ENCODE measurements around the gene SLC44A1. TPM values are rescaled to one million over a fixed set of nuclear protein-coding genes. Genes with fewer than 3 reads are reported as not detected.

Gene SLC44A1
- total RNA-seq, 1 donor from 2014 or later: 55.2 TPM

GRCh38 chr9:105421864-105422263, 177.4 kb downstream of the SLC44A1 start:
- TF ChIP-seq, protein P1, sequence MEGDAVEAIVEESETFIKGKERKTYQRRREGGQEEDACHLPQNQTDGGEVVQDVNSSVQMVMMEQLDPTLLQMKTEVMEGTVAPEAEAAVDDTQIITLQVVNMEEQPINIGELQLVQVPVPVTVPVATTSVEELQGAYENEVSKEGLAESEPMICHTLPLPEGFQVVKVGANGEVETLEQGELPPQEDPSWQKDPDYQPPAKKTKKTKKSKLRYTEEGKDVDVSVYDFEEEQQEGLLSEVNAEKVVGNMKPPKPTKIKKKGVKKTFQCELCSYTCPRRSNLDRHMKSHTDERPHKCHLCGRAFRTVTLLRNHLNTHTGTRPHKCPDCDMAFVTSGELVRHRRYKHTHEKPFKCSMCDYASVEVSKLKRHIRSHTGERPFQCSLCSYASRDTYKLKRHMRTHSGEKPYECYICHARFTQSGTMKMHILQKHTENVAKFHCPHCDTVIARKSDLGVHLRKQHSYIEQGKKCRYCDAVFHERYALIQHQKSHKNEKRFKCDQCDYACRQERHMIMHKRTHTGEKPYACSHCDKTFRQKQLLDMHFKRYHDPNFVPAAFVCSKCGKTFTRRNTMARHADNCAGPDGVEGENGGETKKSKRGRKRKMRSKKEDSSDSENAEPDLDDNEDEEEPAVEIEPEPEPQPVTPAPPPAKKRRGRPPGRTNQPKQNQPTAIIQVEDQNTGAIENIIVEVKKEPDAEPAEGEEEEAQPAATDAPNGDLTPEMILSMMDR (IDR thresholded peaks at IDR 0.05): no peak
- no peak for DNase-seq
- Histone ChIP-seq H3K4me3 (no peak overlapping the region), H3K9me3 (no peaks in the 10 kb centered on the region), H3K4me1 (no peaks in the 10 kb centered on the region), H3K27ac (no peak overlapping the region), H3K27me3 (ENCODE audit: low read depth) (no peaks in the 10 kb centered on the region), H3K36me3 (no peaks in the 10 kb centered on the region)
- intact Hi-C loops (cut with DNase I): no loop called here
- no peak for ATAC-seq

DNA sequence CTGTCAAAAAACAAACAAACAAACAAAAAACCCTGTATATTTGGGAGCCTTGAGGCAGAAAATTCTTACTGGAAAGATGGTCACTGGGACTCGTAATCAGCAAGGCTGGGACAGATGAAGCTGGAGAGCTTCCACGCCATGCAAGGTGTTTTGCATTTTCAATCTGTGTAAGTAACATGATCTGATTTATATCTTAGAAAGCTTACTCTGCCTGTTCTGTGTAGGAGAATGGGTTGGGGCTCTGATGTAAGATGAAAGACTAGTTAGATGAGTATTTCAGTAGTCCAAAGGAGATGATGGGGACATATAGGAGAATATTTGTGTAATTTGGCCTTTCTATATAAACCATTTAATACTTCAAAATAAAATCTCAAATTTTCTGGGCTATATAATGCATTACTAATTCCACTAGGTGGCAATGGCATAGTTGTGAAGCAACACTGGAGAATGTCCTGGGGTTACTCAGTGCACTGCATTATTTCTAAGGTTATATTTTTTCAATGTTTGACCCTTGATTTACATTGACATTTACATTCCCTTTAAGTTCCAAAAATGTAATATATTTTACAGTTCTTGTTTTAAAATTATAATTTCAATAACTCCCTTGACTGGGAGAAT, 181.5 kb downstream of the SLC44A1 start:
- Histone ChIP-seq H3K4me3 (no peak overlapping the region), H3K27ac (no peak overlapping the region), H3K36me3 (no peaks in the 10 kb centered on the region), H3K4me1 (no peaks in the 10 kb centered on the region), H3K9me3 (no peaks in the 10 kb centered on the region), H3K27me3 (ENCODE audit: low read depth) (no peaks in the 10 kb centered on the region)
- DNase-seq: no peak
- TF ChIP-seq, protein P1 (IDR thresholded peaks at IDR 0.05): peak; percentile 38
- ATAC-seq: no peak
- intact Hi-C loops (cut with DNase I): no loop called here

DNA sequence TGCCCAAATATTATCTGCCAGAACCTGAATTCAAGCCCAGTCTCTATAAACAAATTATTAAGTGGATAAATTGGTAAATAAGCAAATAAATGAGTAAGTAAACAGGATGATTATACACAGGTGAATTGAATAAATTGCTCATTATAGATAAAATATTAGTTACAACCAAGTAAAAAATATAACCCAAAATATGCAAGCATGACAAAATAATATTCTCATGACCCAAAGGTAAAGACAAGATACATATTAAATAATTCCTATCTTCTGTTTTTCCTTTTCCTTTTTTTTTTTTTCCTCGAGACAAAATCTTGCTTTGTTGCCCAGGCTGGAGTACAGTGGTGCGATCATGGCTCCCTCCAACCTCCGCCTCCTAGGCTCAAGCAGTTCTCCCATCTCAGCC, 182.2 kb downstream of the SLC44A1 start:
- H3K4me1 ChIP-seq: no peaks in the 10 kb centered on the region
- no peak for ATAC-seq

GRCh38 chr9:105431424-105432246, 187.2 kb downstream of the SLC44A1 start:
- Histone ChIP-seq H3K36me3 (no peaks in the 10 kb centered on the region), H3K9me3 (no peaks in the 10 kb centered on the region), H3K4me1 (no peaks in the 10 kb centered on the region), H3K27me3 (ENCODE audit: low read depth) (no peaks in the 10 kb centered on the region), H3K27ac (no peak overlapping the region), H3K4me3 (no peak overlapping the region)
- TF ChIP-seq, protein P1 (IDR thresholded peaks at IDR 0.05): no peak
- DNase-seq (no peak), ATAC-seq (no peak)
- intact Hi-C loops (cut with DNase I): no loop called here

More for the DNA sequence above, 182.2 kb downstream of the SLC44A1 start:
- no peaks in the 10 kb centered on the region for H3K27me3 ChIP-seq (ENCODE audit: low read depth)
- H3K4me3 ChIP-seq: no peak overlapping the region
- no peaks in the 10 kb centered on the region for H3K9me3 ChIP-seq
- no peaks in the 10 kb centered on the region for H3K36me3 ChIP-seq
- intact Hi-C loops (cut with DNase I): no loop called here
- DNase-seq: no peak
- TF ChIP-seq, protein P1 (IDR thresholded peaks at IDR 0.05): no peak
- no peak overlapping the region for H3K27ac ChIP-seq

- intact Hi-C loops (cut with DNase I): no loop called here
- no peak for DNase-seq
- Histone ChIP-seq H3K4me1 (no peaks in the 10 kb centered on the region), H3K27ac (no peak overlapping the region), H3K9me3 (no peaks in the 10 kb centered on the region), H3K36me3 (no peaks in the 10 kb centered on the region), H3K4me3 (no peak overlapping the region), H3K27me3 (ENCODE audit: low read depth) (no peaks in the 10 kb centered on the region)
- no peak for ATAC-seq
- TF ChIP-seq, protein P1 (IDR thresholded peaks at IDR 0.05): no peak
Observed at GRCh38 chr9:105432247-105432842, 187.9 kb downstream of the SLC44A1 start.
